Osteoblast (primary cell): ENCODE data around the gene IGSF9B. TPM values are rescaled to one million over a fixed set of nuclear protein-coding genes. Genes with fewer than 3 reads are reported as not detected.

Experiments used
- DNase-seq: peaks from one replicate; pipeline ENCODE4 v3.0.0; 2011; ENCODE audit warnings: low spot score, mixed read lengths; ENCODE audit not compliant: insufficient read length; ENCODE audit errors: missing footprints
- H2AFZ ChIP-seq: 2 replicates; pipeline ENCODE4 v1.6.0; 2011; ENCODE audit warnings: mild to moderate bottlenecking, low read length
- H3K27ac ChIP-seq: 2 replicates; pipeline ENCODE4 v1.5.1; 2011; ENCODE audit warnings: mild to moderate bottlenecking, low read depth, low read length, moderate library complexity
- H3K27me3 ChIP-seq: 2 replicates; pipeline ENCODE4 v1.6.0; 2012; ENCODE audit warnings: mild to moderate bottlenecking, control low read depth, inconsistent platforms, low read length, moderate library complexity; ENCODE audit not compliant: insufficient read depth
- H3K36me3 ChIP-seq: 2 replicates; pipeline ENCODE4 v1.5.1; 2011; ENCODE audit warnings: mild to moderate bottlenecking, low read length, control low read depth, moderate library complexity; ENCODE audit not compliant: insufficient read depth
- H3K4me1 ChIP-seq: 2 replicates; pipeline ENCODE4 v1.5.1; 2011; ENCODE audit warnings: mild to moderate bottlenecking, low read length, control low read depth, moderate library complexity; ENCODE audit not compliant: insufficient read depth
- H3K4me2 ChIP-seq: 2 replicates; pipeline ENCODE4 v1.6.0; 2011; ENCODE audit warnings: mild to moderate bottlenecking, low read length; ENCODE audit not compliant: insufficient read depth
- H3K4me3 ChIP-seq: fragments of 200-600 bp; sonication (generic); 3 replicates; pipeline ENCODE4 v1.5.1; 2012; ENCODE audit warnings: mild to moderate bottlenecking, low read length, inconsistent platforms; ENCODE audit not compliant: insufficient read depth
- H3K79me2 ChIP-seq: 2 replicates; pipeline ENCODE4 v1.6.0; 2012; ENCODE audit warnings: mild to moderate bottlenecking, low read length, control low read depth, inconsistent platforms; ENCODE audit not compliant: insufficient read depth
- H3K9me3 ChIP-seq: 2 replicates; pipeline ENCODE4 v1.5.1; 2011; ENCODE audit warnings: low read depth, low read length, control low read depth
- H4K20me1 ChIP-seq: 2 replicates; pipeline ENCODE4 v1.6.0; 2012; ENCODE audit warnings: mild to moderate bottlenecking, low read length, control low read depth; ENCODE audit not compliant: insufficient read depth
- CTCF ChIP-seq: IDR thresholded peaks from 2 replicates; pipeline ENCODE4 v1.5.1; 2011; ENCODE audit warnings: mild to moderate bottlenecking, low read depth, low read length, moderate library complexity; ENCODE audit errors: extremely low read depth
- total RNA-seq: library from RNA; depleted of rRNA; stranded (reverse); fragments of >200 nt; gene quantifications from 2 replicates; pipeline ENCODE4 v1.2.3, GENCODE V29; 2012

Gene IGSF9B
- total RNA-seq, 1 donor, result 0.36 TPM

- no peaks in the 10 kb centered on the region for H3K27me3 ChIP-seq
- no peaks in the 10 kb centered on the region for H3K36me3 ChIP-seq
- H3K4me3 ChIP-seq, result no peak overlapping the region
- no peaks in the 10 kb centered on the region for H4K20me1 ChIP-seq
- peaks cover 3% of the 10 kb centered on the region for H3K9me3 ChIP-seq
- no peaks in the 10 kb centered on the region for H3K79me2 ChIP-seq
- H3K27ac ChIP-seq, result no peak overlapping the region
- no peak for DNase-seq
- no peak overlapping the region for H3K4me2 ChIP-seq
- H2AFZ ChIP-seq, result no peak overlapping the region
- H3K4me1 ChIP-seq, result no peaks in the 10 kb centered on the region
- no peak for TF ChIP-seq CTCF
Observed at GRCh38 chr11:133904818-133905515, 51.8 kb downstream of the IGSF9B start.

- peaks cover 3% of the 10 kb centered on the region for H3K9me3 ChIP-seq
- no peaks in the 10 kb centered on the region for H4K20me1 ChIP-seq
- no peak overlapping the region for H3K4me2 ChIP-seq
- no peak overlapping the region for H3K27ac ChIP-seq
- no peaks in the 10 kb centered on the region for H3K79me2 ChIP-seq
- no peaks in the 10 kb centered on the region for H3K36me3 ChIP-seq
- DNase-seq, result no peak
- no peak for TF ChIP-seq CTCF
- no peaks in the 10 kb centered on the region for H3K27me3 ChIP-seq
- H3K4me3 ChIP-seq, result no peak overlapping the region
- H2AFZ ChIP-seq, result no peak overlapping the region
- no peaks in the 10 kb centered on the region for H3K4me1 ChIP-seq
Observed at GRCh38 chr11:133903875-133904817, 52.6 kb downstream of the IGSF9B start.

GRCh38 chr11:133903056-133903455, 53.7 kb downstream of the IGSF9B start:
- H3K27ac ChIP-seq, result no peak overlapping the region
- no peak for TF ChIP-seq CTCF
- no peaks in the 10 kb centered on the region for H3K4me1 ChIP-seq
- no peak for DNase-seq
- H3K36me3 ChIP-seq, result no peaks in the 10 kb centered on the region
- H2AFZ ChIP-seq, result no peak overlapping the region
- peaks cover 3% of the 10 kb centered on the region for H3K9me3 ChIP-seq
- H3K4me2 ChIP-seq, result no peak overlapping the region
- H3K79me2 ChIP-seq, result no peaks in the 10 kb centered on the region
- no peaks in the 10 kb centered on the region for H4K20me1 ChIP-seq
- H3K27me3 ChIP-seq, result no peaks in the 10 kb centered on the region
- no peak overlapping the region for H3K4me3 ChIP-seq

GRCh38 chr11:133902506-133902905, 54.3 kb downstream of the IGSF9B start:
- Histone ChIP-seq H3K4me1 (no peaks in the 10 kb centered on the region), H3K9me3 (peaks cover 3% of the 10 kb centered on the region), H3K27ac (no peak overlapping the region), H4K20me1 (no peaks in the 10 kb centered on the region), H3K36me3 (no peaks in the 10 kb centered on the region), H2AFZ (no peak overlapping the region), H3K79me2 (no peaks in the 10 kb centered on the region), H3K4me2 (no peak overlapping the region), H3K4me3 (no peak overlapping the region), H3K27me3 (no peaks in the 10 kb centered on the region)
- no peak for TF ChIP-seq CTCF
- no peak for DNase-seq
